Fibroblast of gingiva (primary cell): ENCODE measurements around the gene SNRPB2.

Experiments
- DNase-seq: peaks from one replicate; pipeline ENCODE4 v3.0.0-alpha.2; 2011; ENCODE audit warnings: low read depth

Gene SNRPB2

DNA sequence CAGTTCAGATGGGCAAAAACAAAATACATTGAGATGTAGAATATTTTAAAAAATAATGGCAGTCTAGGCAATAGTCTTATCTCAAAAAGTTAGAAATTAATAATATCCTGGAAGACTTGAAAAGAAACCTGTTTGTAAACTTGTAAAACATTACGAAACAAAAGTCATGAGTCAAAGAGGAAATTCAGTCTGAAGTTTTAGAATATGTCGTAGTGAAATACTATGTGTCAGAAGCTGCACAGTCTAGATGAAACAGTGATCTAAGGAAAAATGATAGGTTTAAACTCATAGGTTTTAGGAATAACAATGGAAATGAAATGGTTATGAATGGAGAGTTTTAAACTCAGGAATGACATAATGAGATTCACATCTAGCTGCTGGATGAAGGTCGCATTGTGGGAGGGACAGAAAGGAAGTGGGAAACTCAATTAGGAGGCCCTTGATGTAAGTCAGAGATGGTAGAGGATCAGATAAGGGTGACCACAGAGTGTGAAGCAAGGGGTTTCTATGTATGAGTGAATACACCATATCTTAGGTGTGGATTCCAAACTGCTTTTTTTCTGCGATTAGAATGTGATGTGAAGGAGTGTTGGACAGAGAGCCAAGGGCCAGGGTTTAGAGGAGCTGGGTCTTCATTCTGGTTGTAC lies 2.8 kb downstream of the SNRPB2 start:
- no peak for DNase-seq

DNA sequence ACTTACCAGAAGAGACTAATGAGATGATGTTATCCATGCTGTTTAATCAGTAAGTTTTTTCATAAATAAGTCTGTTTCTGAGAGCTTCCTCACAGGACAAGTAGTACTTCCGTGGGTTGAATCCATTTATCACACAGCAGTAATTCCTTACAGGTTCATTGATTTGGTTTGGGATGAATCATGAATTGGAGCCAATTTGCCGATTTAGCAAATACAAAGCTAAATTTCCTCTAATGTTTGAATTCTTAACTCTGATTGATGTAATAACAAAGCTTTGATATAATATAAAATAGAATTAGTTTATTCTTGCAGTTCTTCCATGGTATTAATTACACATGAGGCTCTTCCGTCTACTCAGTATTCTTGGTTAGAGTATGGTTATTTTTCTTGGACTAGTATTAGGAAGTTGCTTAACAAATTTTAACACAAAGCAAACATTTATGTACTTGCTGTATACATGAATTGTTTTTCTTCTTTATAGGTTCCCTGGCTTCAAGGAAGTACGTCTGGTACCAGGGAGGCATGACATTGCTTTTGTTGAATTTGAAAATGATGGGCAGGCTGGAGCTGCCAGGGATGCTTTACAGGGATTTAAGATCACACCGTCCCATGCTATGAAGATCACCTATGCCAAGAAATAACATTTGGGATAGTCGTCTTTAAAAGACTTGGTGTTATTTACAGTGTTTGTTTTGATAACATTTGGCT lies 10.7 kb downstream of the SNRPB2 start:
- no peak for DNase-seq

DNA sequence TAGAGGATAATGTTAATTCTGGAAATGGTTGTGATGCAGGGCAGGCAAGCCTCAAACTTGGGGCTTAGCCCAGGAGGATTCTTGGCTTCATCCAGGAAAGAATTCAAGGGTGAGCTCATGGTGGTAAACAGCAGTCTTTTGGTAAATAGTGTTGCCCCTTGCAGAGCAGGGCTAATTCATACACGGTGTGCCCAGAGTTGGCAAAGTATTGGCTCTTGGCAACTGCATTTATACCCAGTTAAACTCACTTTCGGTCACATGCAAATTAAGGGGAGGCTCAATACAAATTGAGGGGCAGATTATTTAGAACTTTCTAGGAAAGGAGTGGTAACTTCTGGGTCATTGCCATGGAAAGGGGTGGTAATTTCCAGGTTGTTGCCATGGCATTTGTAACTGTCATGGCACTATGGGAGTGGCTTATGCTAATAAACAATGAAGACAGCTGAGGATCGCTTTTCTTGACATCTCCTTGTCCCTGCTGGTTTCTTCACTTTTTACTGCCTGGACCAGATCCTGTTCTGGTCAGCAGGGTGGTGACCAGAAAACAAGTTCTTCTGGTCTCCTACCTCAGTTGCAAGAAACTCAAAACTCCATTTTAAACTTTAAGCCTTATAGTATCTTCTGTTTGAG lies 14.5 kb downstream of the SNRPB2 start:
- DNase-seq: peak; percentile 34

DNA sequence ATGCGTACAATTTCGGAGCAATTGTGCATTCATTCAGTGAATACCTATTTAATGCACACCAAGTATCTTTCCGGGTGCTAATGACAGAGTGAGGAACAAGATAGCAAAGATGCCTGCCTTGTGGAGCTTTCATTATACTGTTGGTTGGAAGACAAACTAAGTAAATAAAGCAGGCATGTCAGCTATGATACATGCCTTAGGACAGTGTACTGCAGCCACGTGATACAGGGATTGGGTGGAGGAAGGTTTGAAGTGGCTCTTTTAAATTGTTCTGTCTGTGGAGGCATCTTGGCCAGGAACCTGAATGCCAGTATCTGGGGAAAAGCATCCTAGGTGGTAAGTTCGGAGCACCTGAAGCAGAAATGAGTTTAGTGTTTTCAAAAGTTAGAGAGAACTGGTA lies 15.4 kb downstream of the SNRPB2 start:
- DNase-seq: no peak

DNA sequence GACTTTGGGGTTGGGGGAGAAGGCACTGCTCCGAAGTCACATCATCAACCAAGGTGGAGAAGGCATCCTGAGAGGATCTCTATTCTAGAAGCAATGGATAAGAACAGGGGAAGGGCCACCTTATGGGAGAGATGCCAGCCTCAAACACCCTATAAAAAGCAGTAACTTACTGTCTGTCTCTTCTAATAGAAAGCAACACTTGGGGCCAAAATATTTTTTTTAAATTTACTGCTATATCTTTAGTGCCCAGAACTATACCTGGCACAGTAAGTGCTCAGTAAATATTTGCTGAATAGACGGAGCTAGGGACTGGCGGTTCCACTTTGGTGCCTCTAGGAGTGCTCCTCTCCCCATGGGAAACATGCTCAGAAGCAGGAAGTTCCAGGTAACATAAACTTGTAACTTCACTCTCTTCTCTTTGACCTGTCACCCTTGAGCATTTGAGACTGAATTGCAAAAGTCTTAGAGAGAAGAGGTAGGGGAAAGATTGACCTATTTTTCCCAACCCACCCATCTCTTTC lies 17.5 kb downstream of the SNRPB2 start:
- DNase-seq: no peak

DNA sequence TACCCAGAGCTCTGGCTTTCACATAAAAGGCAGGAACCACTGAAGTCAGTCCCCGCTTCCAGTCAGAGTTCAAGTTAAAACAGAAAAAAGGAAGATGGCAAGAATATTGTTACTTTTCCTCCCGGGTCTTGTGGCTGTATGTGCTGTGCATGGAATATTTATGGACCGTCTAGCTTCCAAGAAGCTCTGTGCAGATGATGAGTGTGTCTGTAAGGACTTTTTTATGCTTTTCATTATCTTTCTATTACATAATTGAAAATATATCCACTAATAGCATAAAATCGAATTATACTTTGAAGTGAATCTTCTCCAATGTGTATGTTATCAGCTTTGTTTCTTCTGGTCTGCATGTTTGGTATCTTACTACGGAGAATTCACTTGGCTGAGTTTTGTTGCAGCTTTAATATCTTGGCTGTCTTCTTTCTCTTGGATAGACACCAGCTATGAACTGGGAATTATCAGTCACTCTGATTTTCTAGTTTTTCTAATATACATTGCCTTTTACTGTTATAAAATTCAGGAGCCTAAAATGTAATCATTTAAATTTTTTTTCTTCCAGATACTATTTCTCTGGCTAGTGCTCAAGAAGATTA lies 18.6 kb downstream of the SNRPB2 start, which contains the start of gene OTOR:
Gene OTOR, plus strand, starts transcription at position 51 of the 593 bp plus-strand sequence. Its CDS starts 44 bp downstream, at position 95.
- no peak for DNase-seq

DNA sequence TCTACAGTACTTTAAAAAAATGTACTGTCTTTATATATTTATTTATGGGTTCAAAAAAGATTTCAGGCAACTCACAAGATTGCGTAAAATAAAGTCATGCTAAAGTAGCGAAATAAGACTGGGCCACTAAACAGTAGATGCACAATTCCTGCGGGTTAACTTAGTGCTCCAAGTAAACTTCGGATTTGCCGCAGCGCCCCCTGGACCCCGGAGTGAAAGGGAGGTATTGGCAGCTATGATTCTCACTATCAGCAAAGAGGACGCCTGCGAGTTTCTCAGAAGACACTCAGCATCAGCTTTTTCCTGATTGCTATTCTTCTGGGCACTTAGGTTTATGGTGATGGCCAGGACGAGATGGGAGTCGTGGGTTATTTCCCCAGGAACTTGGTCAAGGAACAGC lies 19.7 kb downstream of the SNRPB2 start:
- no peak for DNase-seq

DNA sequence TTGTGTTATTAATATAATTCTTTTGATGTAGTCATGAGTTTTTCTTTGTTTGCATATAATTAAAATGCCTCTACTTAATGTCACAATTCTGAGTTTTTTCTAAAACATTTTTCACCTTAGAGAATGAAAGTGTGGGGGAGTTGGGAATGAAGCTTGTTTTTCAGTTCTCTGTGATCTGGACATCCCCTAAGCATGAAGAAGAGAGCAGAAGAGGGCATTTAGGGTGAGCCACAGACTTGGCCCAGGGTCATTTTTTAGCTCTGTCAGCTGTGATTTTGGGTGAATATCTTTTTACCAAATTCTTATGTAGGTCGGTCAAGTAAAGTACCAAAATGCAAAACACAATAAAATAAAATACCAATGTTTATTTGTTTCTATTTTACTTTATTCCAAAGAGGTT lies 22.3 kb downstream of the SNRPB2 start:
- no peak for DNase-seq

DNA sequence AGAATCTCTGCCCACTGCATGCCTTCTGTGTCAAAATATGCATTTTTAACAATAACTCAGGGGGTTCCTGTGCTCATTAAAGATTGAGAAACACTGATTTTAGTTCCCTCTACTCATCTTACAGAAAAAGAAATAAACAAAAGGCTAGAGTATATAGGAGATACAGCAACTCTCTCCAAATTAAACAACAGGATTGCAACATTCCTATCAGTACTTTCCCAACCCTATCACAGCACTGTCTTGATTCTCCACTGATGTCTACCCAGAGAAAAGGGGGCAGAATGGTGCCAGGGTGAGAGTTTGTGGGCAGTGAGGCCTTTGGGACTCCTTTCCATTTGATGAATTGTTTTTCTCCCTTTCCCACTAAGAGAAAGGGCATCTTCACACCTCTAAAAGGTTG lies 23.1 kb downstream of the SNRPB2 start:
- peak; percentile 56 for DNase-seq

DNA sequence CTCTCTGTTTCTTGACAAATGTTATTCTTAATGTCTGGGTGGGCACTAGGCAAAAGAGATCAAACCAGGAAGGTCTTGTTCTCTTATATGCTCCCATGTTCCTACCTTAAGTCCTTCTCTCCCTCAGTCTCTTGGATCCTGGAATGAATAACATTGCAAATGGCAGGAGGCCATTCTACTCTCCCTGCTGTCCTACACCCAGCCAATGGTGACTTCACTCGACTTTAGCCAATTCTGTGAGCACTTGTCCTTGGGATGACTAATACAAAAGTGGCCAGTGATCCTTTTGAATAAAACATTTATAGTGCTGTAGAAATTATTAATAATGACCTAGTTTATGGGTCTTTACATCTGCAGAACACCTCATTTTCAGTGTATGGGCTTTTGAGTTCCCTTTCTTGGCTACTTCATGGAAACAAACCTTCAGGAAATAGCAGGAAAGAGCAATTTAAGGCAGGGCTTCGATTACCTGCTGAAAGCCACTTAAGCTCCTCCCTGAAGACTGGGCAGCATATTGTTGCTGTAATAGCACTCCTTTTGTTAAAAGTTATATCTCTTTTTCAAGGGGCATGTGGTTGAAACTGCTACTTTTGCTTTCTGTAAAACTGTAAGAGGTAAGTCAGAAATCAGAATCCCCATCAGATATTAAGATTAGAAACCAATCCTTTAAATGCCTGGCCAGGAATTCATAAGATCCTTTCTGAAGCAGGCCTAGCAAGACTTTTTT lies 28.8 kb downstream of the SNRPB2 start:
- DNase-seq: no peak

DNA sequence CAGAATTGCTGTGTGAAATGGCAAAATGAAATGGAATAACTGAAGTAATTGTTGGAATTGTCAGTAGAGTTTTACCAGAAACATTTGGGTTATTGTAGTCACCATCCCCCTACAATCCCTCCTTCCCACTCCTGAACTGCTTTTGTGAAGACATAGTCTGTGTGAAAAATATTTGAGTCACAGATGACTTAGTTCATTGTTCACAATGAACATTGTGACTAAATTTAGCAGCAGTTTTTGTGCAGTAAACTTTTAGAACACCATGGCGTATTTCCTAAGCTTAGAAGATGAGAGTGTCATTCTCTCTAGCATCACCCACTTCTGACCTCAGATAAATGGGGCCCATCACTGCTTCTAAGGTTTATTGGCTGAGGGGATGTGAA lies 29.3 kb downstream of the SNRPB2 start:
- no peak for DNase-seq

DNA sequence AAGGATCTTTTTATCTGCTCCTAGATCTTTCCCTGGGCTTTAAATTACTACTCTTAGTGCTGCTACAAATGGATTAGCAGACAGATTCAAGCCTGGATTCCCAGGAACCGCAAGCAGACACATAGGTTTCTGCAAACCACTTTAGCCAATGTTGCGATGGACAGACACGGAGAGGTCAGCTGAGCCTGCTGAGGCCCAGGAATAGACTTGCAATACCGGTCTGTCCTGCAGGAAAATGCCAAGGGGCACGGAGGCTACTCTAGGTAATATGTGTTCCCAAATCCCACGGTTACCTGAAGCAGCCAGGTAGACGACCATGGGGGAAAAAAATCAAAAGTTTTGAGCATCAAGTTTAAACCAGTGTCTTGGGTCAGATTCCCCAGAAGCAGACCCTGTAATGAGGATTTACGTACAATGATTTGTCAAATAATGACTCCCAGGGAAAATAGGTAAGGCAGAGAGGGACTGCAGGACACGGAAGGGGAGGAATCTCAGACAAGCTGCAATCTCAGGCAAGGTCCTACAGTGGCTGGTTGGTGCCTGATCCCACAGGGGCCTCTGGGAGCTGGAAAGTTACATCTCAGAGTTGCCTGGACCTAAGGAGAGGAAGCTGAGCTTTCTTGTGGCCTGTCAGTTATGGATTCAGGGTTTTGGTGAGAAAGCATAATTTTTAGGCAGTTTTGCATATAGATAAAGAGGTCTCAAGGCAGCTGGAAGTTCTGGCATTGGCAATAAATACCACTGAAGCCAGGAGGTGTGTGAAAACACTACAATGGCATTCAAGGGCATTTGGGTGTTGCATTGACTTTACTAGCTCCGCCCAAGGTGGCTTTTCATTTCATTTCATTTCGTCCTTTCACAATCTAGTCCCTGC lies 30.8 kb downstream of the SNRPB2 start:
- no peak for DNase-seq

DNA sequence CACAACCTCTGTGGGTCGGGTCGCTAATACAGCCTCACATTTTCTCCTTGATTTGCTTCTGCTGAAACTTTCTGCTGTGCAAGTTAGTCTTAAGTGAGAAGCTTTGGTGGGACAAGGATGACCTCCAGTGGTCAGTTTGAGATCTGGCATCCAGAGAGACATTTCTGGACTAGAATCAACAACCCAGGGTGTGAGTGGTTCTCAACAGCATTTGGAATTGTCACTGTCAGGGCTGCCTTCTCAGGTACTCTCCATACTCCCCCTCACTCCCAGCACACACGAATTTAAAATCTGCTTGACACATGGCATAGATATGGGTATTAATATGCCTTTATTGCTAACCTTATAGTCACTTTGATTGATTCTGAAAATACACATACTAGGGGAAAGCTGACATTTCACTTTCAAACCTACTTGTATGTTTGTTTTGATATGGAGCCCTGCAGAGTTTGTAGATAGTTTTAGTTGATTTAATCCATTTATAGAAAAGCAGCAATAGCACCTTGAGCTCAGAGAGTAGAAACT lies 31.5 kb downstream of the SNRPB2 start:
- DNase-seq: peak; percentile 68

DNA sequence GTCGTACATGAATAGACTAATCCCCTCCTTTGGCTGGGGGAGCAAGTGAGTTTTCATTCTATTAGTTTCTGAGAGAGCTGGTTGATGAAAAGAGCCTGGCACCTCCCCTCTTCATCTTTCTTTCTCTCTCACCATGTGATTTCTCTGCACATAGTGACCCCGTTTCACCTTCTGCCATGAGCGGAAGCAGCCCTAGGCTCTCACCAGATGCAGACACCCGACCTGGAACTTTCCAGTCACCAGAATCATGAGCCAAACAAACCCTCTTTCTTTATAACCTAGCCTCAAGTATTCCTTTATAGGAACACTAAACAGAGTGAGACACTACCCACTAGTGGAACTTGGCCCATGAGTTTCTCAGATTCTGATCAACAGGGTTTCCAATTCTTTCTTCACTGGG lies 34.7 kb downstream of the SNRPB2 start:
- no peak for DNase-seq

DNA sequence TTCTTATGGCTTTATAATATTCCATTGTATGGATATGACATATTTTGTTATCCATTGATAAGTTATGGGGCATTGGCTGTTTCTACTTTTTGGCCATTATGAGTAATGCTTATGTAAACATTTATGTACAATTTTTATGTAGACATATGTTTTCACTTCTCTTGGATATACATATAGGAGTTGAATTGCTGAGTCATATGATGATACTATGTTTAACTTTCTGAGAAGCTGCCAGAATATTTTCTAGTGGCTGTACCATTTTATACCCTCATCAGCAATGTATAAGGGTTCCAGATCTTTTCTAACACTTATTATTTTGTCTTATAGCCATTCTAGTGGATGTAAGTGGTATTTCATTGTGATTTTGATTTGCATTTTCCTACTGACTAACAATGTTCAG lies 41.4 kb downstream of the SNRPB2 start:
- DNase-seq: no peak

DNA sequence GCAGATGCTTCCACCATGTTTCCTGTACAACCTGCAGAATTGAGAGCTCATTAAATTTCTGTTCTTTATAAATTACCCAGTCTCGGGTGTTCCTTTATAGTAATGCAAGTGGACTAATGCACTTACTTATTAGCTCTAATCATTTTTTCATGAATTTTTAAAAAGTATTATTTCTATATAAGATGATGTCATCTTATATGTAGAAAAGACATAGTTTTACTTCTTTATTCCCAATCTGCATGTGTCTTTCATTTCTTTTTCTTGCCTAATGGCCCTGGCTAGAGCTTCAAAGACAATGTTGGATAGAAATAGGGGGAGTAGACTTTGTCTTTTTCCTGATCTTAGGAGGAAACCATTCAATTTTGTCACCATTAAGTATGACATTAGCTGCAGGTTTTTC lies 46.1 kb downstream of the SNRPB2 start:
- no peak for DNase-seq

DNA sequence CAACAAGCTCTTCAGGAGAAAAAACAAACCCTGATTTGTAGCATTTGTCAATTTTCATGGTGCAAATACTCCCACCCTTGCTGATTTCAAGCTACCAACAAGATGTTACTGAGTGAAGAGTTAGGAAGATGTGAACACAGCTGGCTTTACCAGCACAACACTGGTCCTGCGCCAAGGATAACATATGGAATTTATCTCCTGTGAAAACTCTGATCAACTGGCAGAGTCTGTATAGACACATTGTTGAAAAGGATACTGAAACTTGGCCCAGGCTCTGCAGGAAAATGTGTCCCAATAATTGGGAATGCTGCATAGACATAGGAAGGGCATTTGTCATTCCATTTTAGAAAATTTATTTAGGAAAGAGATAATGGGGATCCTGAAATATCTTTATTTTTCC lies 47.3 kb downstream of the SNRPB2 start:
- no peak for DNase-seq

DNA sequence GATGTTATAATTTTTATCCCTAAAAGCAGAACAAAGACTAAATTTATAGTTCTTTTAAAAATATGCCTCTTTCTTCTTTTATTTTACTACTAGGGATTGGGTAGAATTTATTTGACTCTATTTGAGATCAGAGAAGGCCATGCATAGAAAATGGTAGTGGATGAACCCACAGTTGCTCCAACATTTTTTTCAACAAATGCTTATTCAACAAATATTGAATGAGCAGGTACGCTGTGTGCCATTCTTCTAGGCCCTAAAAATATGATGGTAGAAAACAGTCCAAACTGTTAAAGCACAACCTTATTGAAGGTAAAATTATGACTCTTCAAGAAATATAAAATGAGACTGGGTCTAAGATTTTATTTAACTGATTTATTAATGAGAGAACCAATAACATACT lies 48.3 kb downstream of the SNRPB2 start:
- no peak for DNase-seq

DNA sequence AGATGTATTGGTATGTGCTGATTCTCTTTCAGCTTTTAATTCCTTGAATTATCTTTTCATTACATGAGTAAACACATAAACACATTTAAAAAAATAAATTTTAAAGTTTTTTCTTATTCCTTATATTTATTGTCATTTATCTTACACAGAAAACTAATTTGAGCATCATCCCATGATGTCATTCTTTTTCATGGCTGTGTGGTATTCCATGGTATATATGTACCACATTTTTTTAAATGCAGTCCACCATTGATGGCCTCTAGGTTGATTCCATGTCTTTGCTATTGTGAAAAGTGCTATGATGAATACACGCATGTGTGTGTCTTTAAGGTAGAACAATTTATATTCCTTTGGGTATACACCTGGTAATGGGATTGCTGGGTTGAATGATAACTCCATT lies 51.7 kb downstream of the SNRPB2 start:
- DNase-seq: no peak

DNA sequence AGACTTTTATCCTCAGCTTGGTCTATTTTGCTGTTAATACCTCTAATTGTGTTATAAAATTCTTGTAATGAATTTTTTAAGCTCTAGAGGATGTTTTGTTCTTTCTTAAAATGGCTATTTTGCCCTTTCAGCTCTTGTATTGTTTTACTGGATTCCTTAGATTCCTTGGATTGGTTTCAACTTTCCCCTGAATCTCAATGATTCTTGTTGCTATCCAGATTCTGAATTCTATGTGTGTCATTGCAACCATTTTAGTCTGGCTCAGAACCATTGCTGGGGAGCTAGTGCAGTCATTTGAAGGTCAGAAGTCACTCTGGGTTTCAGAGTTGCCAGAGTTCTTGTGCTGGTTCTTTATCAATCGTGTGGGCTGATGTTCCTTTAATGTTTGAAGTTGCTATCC lies 55.4 kb downstream of the SNRPB2 start:
- DNase-seq: peak; percentile 43
